K562 (cell line): ENCODE measurements around the gene CACNB2. TPM values are rescaled to one million over a fixed set of nuclear protein-coding genes. Genes with fewer than 3 reads are reported as not detected.

Experiments used
- ARHGAP35 ChIP-seq: fragments of 450-650 bp; IDR thresholded peaks from 2 replicates; pipeline ENCODE4 v1.6.1; 2018; ENCODE audit not compliant: partially characterized antibody
- ATF6 ChIP-seq: sonication (generic); formaldehyde crosslinking; IDR thresholded peaks from 2 replicates; pipeline ENCODE4 v1.4.0; 2020; ENCODE audit warnings: mild to moderate bottlenecking, missing genetic modification reagents
- E2F5 ChIP-seq: sonication (generic); formaldehyde crosslinking; IDR thresholded peaks from 2 replicates; pipeline ENCODE4 v1.8.0; 2022; ENCODE audit warnings: mild to moderate bottlenecking, missing genetic modification reagents
- GTF2B ChIP-seq: IDR thresholded peaks from 2 replicates; pipeline ENCODE4 v1.6.1; 2011; ENCODE audit not compliant: insufficient read length; ENCODE audit errors: extremely low read depth
- HDAC3 ChIP-seq: fragments of 450-650 bp; IDR thresholded peaks from 2 replicates; pipeline ENCODE4 v1.6.1; 2018; ENCODE audit warnings: borderline replicate concordance, mild to moderate bottlenecking, moderate library complexity; ENCODE audit not compliant: partially characterized antibody
- KAT8 ChIP-seq: fragments of 450-650 bp; IDR thresholded peaks from 2 replicates; pipeline ENCODE4 v1.6.1; 2016; ENCODE audit warnings: low read depth, mild to moderate bottlenecking
- MEIS2 ChIP-seq: fragments of 450-650 bp; IDR thresholded peaks from 2 replicates; pipeline ENCODE4 v1.6.1; 2014; ENCODE audit warnings: mild to moderate bottlenecking; ENCODE audit not compliant: partially characterized antibody
- NR2F6 ChIP-seq: fragments of 450-650 bp; formaldehyde crosslinking; IDR thresholded peaks from 2 replicates; pipeline ENCODE4 v1.4.0; 2020; ENCODE audit warnings: mild to moderate bottlenecking
- POLR2G ChIP-seq: fragments of 200-400 bp; formaldehyde crosslinking; IDR thresholded peaks from 2 replicates; pipeline ENCODE4 v1.6.1; 2017; ENCODE audit warnings: low read depth, mild to moderate bottlenecking, antibody characterized with exemption, low read length, moderate library complexity
- RFX7 ChIP-seq: fragments of 250-450 bp; sonication (Bioruptor Pico); IDR thresholded peaks from 2 replicates; pipeline ENCODE4 v1.5.1; 2021; ENCODE audit warnings: mild to moderate bottlenecking
- SAP30 ChIP-seq: fragments of 200-600 bp; sonication (generic); IDR thresholded peaks from 2 replicates; pipeline ENCODE4 v1.6.1; 2012; ENCODE audit warnings: borderline replicate concordance, low read depth, mild to moderate bottlenecking, moderate library complexity, low read length, control low read depth, inconsistent platforms; ENCODE audit not compliant: insufficient read depth, poor library complexity, severe bottlenecking
- SMARCC2 ChIP-seq: fragments of 450-650 bp; IDR thresholded peaks from 2 replicates; pipeline ENCODE4 v1.6.1; 2017; ENCODE audit warnings: antibody characterized with exemption, moderate library complexity, mild to moderate bottlenecking, low read depth
- TAF15 ChIP-seq: fragments of 200-400 bp; formaldehyde crosslinking; IDR thresholded peaks from 2 replicates; pipeline ENCODE4 v1.6.1; 2017; ENCODE audit warnings: mild to moderate bottlenecking, low read depth, low read length, moderate library complexity
- ZNF311 ChIP-seq: fragments of 250-450 bp; sonication (Bioruptor Pico); IDR thresholded peaks from 2 replicates; pipeline ENCODE4 v1.4.0; 2020; ENCODE audit warnings: mild to moderate bottlenecking, moderate library complexity
- ZNF583 ChIP-seq: fragments of 250-450 bp; sonication (Bioruptor Pico); IDR thresholded peaks from 2 replicates; pipeline ENCODE4 v1.4.0; 2020
- polyA plus RNA-seq, 8 experiments: library from polyadenylated mRNA; depleted of rRNA in 4 of 8; stranded (reverse) in 5 of 8; unstranded in 3 of 8; fragments of >200 nt; fragmentation: Nextera tagmentation in 2 of 8; fragmentation: Illumina TruSeq in 1 of 8; extraction: Ambion mirVana in 2 of 8; extraction: Trizol in 1 of 8; gene quantifications; 2 replicates each; pipeline versions ENCODE4 v1.2.1 to v1.2.3, GENCODE V29; 2011 to 2014; ENCODE audit warnings: inconsistent platforms in 1 of 8, missing spikeins in 1 of 8
- total RNA-seq, 7 experiments: library from RNA; depleted of rRNA in 6 of 7; stranded (reverse); fragments of >200 nt in 6 of 7; fragmentation: Illumina TruSeq in 2 of 7; extraction: Trizol in 2 of 7; gene quantifications; 2 replicates each; pipeline versions ENCODE4 v1.2.1 to v1.2.3, GENCODE V29; 2011 to 2021; ENCODE audit warnings: low replicate concordance in 1 of 7
- TF ChIP-seq, protein P1 (sequence below), 3 experiments: fragments of 200-800 bp in 1 of 3; fragments of 250-450 bp in 1 of 3; fragments of 450-650 bp in 1 of 3; sonication (Bioruptor Pico) in 1 of 3; sonication (Bioruptor generic) in 1 of 3; formaldehyde crosslinking in 1 of 3; IDR thresholded peaks; 2 replicates each; pipeline versions ENCODE4 v1.6.1 to v1.8.0; 2016 to 2022; ENCODE audit warnings: mild to moderate bottlenecking in 2 of 3, missing genetic modification characterization in 2 of 3, missing compliant biosample characterization in 1 of 3, moderate library complexity in 1 of 3
- TF ChIP-seq, protein P2 (sequence below): fragments of 450-650 bp; IDR thresholded peaks from 2 replicates; pipeline ENCODE4 v1.7.1; 2018; ENCODE audit warnings: mild to moderate bottlenecking, low read depth; ENCODE audit not compliant: partially characterized antibody

CACNB2 gene
- total and polyA plus RNA-seq, 9 of the 15 experiments (the other 6 are each of a cell fraction or from before 2014, with no cell fraction given) = 1.8 to 2.2 TPM; not detected in 7

GRCh38 chr10:18583575-18584270, 443.5 kb downstream of the CACNB2 start (continued):
- TF ChIP-seq, protein P1, sequence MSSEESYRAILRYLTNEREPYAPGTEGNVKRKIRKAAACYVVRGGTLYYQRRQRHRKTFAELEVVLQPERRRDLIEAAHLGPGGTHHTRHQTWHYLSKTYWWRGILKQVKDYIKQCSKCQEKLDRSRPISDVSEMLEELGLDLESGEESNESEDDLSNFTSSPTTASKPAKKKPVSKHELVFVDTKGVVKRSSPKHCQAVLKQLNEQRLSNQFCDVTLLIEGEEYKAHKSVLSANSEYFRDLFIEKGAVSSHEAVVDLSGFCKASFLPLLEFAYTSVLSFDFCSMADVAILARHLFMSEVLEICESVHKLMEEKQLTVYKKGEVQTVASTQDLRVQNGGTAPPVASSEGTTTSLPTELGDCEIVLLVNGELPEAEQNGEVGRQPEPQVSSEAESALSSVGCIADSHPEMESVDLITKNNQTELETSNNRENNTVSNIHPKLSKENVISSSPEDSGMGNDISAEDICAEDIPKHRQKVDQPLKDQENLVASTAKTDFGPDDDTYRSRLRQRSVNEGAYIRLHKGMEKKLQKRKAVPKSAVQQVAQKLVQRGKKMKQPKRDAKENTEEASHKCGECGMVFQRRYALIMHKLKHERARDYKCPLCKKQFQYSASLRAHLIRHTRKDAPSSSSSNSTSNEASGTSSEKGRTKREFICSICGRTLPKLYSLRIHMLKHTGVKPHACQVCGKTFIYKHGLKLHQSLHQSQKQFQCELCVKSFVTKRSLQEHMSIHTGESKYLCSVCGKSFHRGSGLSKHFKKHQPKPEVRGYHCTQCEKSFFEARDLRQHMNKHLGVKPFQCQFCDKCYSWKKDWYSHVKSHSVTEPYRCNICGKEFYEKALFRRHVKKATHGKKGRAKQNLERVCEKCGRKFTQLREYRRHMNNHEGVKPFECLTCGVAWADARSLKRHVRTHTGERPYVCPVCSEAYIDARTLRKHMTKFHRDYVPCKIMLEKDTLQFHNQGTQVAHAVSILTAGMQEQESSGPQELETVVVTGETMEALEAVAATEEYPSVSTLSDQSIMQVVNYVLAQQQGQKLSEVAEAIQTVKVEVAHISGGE (CRISPR knock-in tag; IDR thresholded peaks at IDR 0.05) = no peak
- TF ChIP-seq E2F5 (CRISPR knock-in tag) (no peak), MEIS2 (peak; percentile 51), NR2F6 (no peak), TAF15 (no peak), SMARCC2 (no peak), SAP30 (no peak), ARHGAP35 (no peak), ZNF311 (CRISPR knock-in tag) (no peak), ZNF583 (CRISPR knock-in tag) (no peak), GTF2B (no peak), HDAC3 (no peak), ATF6 (no peak), RFX7 (CRISPR knock-in tag) (no peak), KAT8 (no peak), POLR2G (no peak)
- TF ChIP-seq, protein P2, sequence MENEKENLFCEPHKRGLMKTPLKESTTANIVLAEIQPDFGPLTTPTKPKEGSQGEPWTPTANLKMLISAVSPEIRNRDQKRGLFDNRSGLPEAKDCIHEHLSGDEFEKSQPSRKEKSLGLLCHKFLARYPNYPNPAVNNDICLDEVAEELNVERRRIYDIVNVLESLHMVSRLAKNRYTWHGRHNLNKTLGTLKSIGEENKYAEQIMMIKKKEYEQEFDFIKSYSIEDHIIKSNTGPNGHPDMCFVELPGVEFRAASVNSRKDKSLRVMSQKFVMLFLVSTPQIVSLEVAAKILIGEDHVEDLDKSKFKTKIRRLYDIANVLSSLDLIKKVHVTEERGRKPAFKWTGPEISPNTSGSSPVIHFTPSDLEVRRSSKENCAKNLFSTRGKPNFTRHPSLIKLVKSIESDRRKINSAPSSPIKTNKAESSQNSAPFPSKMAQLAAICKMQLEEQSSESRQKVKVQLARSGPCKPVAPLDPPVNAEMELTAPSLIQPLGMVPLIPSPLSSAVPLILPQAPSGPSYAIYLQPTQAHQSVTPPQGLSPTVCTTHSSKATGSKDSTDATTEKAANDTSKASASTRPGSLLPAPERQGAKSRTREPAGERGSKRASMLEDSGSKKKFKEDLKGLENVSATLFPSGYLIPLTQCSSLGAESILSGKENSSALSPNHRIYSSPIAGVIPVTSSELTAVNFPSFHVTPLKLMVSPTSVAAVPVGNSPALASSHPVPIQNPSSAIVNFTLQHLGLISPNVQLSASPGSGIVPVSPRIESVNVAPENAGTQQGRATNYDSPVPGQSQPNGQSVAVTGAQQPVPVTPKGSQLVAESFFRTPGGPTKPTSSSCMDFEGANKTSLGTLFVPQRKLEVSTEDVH = no peak
